ENCODE measurements around the gene TYW1.
A peak's percentile ranks its signal among the peaks of the same experiment; 100 is the strongest.
"Not testable (repeated sequence)": the region's sequence is repeated elsewhere in the genome, so short reads cannot be mapped to it uniquely, and the experiment has no call there.

The TYW1 gene

GRCh38 chr7:66995050-66995776 is 1.4 kb upstream of the TYW1 start, which contains the start of gene SBDS:
Gene SBDS (minus strand): TSS chr7:66995586. CDS start chr7:66995417, 169 bp downstream.
- DNase-seq, result peak; percentile 98

- DNase-seq, result not testable (repeated sequence)
Observed at GRCh38 chr7:67000601-67001258, 4.1 kb downstream of the TYW1 start.

DNA sequence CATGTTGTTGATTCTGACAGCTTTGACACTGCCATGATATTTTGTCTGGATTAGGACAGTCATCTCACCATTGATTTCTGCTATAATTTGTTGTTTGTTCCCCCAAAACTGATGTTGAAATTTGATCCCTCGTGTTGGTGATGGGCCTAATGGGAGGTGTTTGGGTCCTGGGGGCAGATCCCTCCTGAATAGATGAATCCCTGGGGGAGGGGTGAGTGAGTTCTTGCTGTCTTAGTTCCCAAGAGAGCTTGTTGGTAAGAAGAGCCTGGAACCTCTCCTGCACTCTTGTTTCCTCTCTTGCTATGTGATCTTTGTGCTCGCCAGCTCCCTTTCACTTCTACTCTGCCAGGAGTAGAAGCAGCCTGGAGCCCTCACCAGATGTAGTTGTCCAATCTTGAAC is 7.5 kb downstream of the TYW1 start:
- DNase-seq, result not testable (repeated sequence)

DNA sequence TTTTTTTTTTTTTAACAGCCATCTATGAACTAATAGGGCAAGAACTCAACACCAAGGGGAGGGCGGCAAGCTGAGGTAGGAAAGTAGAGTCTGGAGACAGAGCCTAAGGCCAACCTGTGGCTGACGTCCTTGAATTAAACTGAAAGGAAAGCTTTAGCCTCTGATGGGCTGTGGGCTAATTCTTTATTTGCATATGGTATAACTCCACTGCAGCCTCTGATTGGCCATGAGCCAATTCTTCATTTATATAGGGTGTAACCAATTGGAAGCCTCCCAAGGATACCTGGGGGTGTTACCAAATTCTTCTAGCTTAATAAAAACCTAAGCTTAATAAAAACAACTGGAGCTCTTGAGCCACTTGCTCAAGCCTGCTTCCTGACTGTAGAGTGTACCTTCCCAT is 10.3 kb downstream of the TYW1 start:
- DNase-seq, result no peak

DNA sequence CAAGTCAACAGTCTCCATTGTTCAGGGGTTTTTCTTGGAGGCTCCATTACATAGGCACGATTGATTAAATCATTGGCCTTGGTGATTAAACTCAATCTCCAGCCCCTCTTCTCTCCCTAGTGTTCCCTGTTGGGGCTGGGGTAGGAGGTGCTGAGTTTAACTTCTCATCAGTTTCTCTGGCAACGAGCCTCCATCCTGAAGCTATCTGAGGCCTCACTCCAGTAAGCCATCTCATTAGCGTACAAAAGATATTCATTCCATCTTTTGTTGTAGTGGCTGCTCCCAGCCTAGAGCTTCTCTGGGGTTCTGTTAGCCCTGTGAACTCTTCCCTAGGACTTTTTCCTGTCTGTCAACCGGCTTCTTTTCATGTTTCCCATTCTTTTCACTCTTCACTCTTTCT is 11.6 kb downstream of the TYW1 start:
- no peak for DNase-seq

- not testable (repeated sequence) for DNase-seq
Observed at GRCh38 chr7:67009677-67010076, 13.0 kb downstream of the TYW1 start.

DNA sequence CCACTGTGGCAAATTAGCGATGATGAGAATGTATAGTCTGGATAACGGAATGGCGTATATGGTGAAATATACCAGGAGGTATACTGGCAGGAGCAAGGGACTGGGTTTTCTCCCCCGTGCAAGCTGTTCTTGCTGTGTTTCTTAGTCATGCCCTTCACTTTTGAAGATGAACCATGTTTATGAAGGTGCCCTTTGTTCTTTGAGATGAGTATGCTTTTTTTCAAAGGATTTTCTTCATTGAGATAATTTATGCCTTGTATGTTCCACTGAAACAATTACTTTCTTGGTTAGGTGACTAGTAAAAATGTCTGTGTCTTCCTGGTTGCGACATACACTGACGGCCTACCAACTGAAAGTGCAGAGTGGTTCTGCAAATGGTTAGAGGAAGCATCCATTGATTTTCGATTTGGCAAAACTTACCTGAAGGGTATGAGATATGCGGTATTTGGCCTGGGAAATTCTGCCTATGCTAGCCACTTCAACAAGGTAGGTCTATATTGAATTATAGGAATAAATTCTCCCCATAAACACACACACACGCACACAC is 17.5 kb downstream of the TYW1 start:
- DNase-seq, result not testable (repeated sequence)

DNA sequence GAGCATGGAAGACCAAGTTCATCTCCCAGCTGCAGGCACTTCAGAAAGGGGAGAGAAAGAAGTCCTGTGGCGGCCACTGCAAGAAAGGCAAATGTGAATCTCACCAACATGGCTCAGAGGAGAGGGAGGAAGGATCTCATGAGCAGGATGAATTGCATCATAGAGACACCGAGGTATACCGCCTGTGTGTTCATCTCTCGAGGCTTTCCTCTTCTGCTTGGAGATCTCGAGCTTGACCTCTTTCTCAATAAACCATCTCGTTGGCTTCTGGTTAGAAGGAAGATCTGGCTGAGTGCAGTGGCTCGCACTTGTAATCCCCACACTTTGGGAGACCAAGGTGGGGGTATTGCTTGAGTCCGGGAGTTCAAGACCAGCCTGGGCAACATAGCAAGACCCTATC is 21.3 kb downstream of the TYW1 start:
- not testable (repeated sequence) for DNase-seq

DNA sequence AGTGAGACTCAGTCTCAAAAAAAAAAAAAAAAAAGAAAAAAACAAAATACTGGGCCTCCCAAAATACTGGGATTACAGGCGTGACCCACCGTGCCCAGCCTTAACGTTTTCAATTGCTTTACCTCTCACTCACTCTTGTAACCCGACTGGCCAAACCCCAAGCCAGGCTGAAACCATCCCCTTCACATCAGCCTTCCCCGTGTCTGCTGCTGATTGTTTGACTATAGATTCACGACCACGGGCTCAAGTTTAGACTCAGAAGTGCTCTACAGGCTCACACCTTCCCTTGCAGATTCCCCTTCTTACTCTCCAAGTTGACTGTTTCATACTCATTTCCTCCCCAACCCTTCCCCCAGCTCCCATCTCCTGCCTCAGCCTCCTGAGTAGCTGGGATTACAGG is 22.3 kb downstream of the TYW1 start:
- DNase-seq, result no peak

- no peak for DNase-seq
Observed at GRCh38 chr7:67019562-67020390, 23.1 kb downstream of the TYW1 start.

- no peak for DNase-seq
Observed at GRCh38 chr7:67021260-67021659, 24.6 kb downstream of the TYW1 start.

DNA sequence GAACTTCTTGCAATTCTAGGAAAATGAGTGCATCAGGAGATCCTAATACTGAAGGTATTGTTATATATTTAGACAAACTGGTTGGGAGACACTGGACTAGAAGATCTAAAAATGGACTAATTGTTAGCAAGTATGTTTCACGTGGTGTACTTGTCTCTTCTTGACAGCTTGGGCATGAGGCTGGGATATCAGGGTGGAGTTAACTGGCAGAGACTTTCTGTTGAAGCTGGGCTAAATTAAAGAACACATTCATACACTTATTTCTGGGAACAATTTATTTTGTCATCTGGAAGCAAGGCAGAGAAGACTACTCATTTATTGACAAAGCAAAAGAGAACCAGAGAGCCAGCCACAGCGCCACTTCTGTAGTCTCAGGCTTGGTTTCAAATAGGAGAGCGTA is 25.9 kb downstream of the TYW1 start:
- no peak for DNase-seq

DNA sequence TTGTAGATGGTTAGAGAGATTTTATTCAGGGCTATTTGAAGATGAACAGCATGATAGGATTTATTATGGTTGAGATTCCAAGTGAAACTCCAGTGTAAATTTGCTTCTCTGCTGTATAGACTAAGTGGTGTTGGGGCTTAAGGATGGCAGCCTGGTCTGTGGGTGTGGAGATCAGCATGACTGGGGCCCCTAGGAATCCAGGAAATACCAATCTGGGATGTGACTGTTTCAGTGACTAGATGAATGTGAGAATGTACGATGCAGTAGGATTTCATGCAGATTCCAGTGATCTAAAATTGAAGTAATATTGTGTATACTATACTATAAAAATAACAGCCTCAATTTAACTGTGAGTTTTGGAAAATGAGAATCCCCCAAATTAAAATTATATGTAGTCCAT is 28.8 kb downstream of the TYW1 start:
- not testable (repeated sequence) for DNase-seq

GRCh38 chr7:67031685-67032084 is 35.1 kb downstream of the TYW1 start:
- not testable (repeated sequence) for DNase-seq

- no peak for DNase-seq
Observed at GRCh38 chr7:67033251-67033650, 36.6 kb downstream of the TYW1 start.

GRCh38 chr7:67036432-67037395 is 40.1 kb downstream of the TYW1 start:
- DNase-seq, result not testable (repeated sequence)

- DNase-seq, result not testable (repeated sequence)
Observed at GRCh38 chr7:67040832-67041231, 44.2 kb downstream of the TYW1 start.

GRCh38 chr7:67042781-67043558 is 46.3 kb downstream of the TYW1 start:
- not testable (repeated sequence) for DNase-seq

- DNase-seq, result not testable (repeated sequence)
Observed at GRCh38 chr7:67043559-67043930, 46.9 kb downstream of the TYW1 start.

- no peak for DNase-seq
Observed at GRCh38 chr7:67045496-67045995, 48.9 kb downstream of the TYW1 start.

DNA sequence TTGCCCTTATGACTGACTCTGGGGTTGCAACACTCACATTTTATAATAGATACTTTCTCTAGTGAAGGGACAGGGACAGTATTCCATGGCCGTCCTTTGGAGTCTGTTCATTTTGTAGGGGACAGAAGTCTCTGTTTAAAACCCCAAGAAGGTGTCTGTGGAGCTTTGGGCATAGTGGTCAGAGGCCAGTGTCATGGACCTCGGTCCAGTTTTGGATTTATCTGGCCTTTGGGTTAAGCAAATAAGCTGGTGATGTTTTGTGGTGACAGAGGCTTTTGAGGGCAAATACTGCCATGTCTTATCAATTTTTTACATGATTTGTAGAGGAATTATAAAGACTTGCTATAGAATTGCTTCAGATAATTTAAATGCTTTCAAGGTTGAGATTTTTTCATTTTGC is 50.2 kb downstream of the TYW1 start:
- not testable (repeated sequence) for DNase-seq

All from CD4-positive, alpha-beta T cell treated with Interleukin-15 for 1 hour (primary cell).